Ovary (tissue), 3 donors: ENCODE measurements around the gene SEMA3C.

Source experiments
- EP300 ChIP-seq: sonication (generic); formaldehyde crosslinking; IDR thresholded peaks from one replicate; pipeline ENCODE4 v1.6.1; 2017; ENCODE audit warnings: antibody characterized with exemption
- POLR2A ChIP-seq: fragments of 450-650 bp; IDR thresholded peaks from one replicate; pipeline ENCODE4 v1.6.1; 2017; ENCODE audit warnings: antibody characterized with exemption, mild to moderate bottlenecking, moderate library complexity
- TF ChIP-seq, protein P1 (sequence below), 3 donors: fragments of 450-650 bp in 2 of 3; fragments of 200-600 bp in 1 of 3; IDR thresholded peaks; one replicate each; pipeline versions ENCODE4 v1.5.1 to v1.8.0; 2016 to 2022; ENCODE audit warnings: antibody characterized with exemption in 3 of 3, mild to moderate bottlenecking in 1 of 3
- donor health status: DM: no; HTN: no; CAD: no.

- TF ChIP-seq EP300 (no peak), POLR2A (no peak)
- TF ChIP-seq, protein P1, sequence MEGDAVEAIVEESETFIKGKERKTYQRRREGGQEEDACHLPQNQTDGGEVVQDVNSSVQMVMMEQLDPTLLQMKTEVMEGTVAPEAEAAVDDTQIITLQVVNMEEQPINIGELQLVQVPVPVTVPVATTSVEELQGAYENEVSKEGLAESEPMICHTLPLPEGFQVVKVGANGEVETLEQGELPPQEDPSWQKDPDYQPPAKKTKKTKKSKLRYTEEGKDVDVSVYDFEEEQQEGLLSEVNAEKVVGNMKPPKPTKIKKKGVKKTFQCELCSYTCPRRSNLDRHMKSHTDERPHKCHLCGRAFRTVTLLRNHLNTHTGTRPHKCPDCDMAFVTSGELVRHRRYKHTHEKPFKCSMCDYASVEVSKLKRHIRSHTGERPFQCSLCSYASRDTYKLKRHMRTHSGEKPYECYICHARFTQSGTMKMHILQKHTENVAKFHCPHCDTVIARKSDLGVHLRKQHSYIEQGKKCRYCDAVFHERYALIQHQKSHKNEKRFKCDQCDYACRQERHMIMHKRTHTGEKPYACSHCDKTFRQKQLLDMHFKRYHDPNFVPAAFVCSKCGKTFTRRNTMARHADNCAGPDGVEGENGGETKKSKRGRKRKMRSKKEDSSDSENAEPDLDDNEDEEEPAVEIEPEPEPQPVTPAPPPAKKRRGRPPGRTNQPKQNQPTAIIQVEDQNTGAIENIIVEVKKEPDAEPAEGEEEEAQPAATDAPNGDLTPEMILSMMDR (IDR thresholded peaks at IDR 0.05), result no peak
Observed at GRCh38 chr7:80910228-80910627, 8.6 kb downstream of the SEMA3C start.
